Liver (tissue), 3 donors: Measurements from ENCODE around the gene CDC42EP3.

ENCODE experiments used
- CTCF ChIP-seq: fragments of 150-350 bp; IDR thresholded peaks from 2 replicates; pipeline ENCODE4 v1.5.1; 2017; ENCODE audit warnings: improper control_type of control experiment, low read depth, low read length; ENCODE audit not compliant: missing input control
- EGR1 ChIP-seq, 2 donors: IDR thresholded peaks; 2 replicates each; pipeline ENCODE4 v1.6.1; 2016 to 2018; ENCODE audit warnings: antibody characterized with exemption in 2 of 2, low read depth in 2 of 2
- FOXA1 ChIP-seq: IDR thresholded peaks from 2 replicates; pipeline ENCODE4 v1.6.1; 2016; ENCODE audit warnings: antibody characterized with exemption
- GABPA ChIP-seq, 2 donors: IDR thresholded peaks in 1 of 2; conservative IDR thresholded peaks in 1 of 2; 2 replicates each; pipeline ENCODE4 v1.6.1; 2016; ENCODE audit warnings: antibody characterized with exemption in 2 of 2, mild to moderate bottlenecking in 1 of 2, moderate library complexity in 1 of 2
- HNF4G ChIP-seq: IDR thresholded peaks from 2 replicates; pipeline ENCODE4 v1.6.1; 2016; ENCODE audit warnings: antibody characterized with exemption
- JUND ChIP-seq, 2 donors: IDR thresholded peaks; 2 replicates each; pipeline ENCODE4 v1.6.1; 2016; ENCODE audit warnings: antibody characterized with exemption in 2 of 2
- MAX ChIP-seq: IDR thresholded peaks from 2 replicates; pipeline ENCODE4 v1.6.1; 2016; ENCODE audit warnings: antibody characterized with exemption
- RAD21 ChIP-seq, 2 donors: IDR thresholded peaks; 2 replicates each; pipeline ENCODE4 v1.6.1; 2016; ENCODE audit warnings: antibody characterized with exemption in 2 of 2, mild to moderate bottlenecking in 2 of 2
- SP1 ChIP-seq: IDR thresholded peaks from 2 replicates; pipeline ENCODE4 v1.6.1; 2018; ENCODE audit warnings: antibody characterized with exemption, mild to moderate bottlenecking
- TAF1 ChIP-seq: conservative IDR thresholded peaks from 2 replicates; pipeline ENCODE4 v1.6.1; 2016; ENCODE audit warnings: antibody characterized with exemption, mild to moderate bottlenecking
- YY1 ChIP-seq: IDR thresholded peaks from 2 replicates; pipeline ENCODE4 v1.6.1; 2016; ENCODE audit warnings: antibody characterized with exemption, mild to moderate bottlenecking
- TF ChIP-seq, protein P1 (sequence below): IDR thresholded peaks from 2 replicates; pipeline ENCODE4 v1.6.1; 2016; ENCODE audit warnings: antibody characterized with exemption
- donor health status: healthy.
- donor health status: healthy.

DNA sequence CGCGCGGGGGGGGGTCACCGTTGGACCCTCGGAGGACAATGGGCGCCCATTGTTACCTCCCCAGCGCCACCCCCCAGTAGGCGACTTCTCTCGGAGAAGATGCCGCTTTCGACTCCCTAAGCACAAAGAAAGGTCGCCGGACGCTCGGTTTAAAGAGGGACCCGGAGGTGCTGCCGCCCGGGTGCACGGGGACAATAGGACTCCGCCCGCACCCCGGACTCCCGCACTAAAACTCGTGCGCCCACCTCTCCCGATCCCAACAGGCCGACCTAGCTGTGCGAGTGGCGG, 318 bp upstream of the CDC42EP3 start:
- TF ChIP-seq MAX (no peak), CTCF (no peak), RAD21 (IDR thresholded peaks at IDR 0.05) (no peak), SP1 (no peak), FOXA1 (no peak), JUND (IDR thresholded peaks at IDR 0.05) (no peak), TAF1 (no peak), HNF4G (no peak), YY1 (no peak), EGR1 (IDR thresholded peaks at IDR 0.05; ENCODE audit: low read depth in 2 of 2) (no peak), GABPA (IDR thresholded peaks at IDR 0.05 in 1 of 2, conservative IDR thresholded peaks at IDR 0.05 in 1 of 2) (no peak)
- TF ChIP-seq, protein P1, sequence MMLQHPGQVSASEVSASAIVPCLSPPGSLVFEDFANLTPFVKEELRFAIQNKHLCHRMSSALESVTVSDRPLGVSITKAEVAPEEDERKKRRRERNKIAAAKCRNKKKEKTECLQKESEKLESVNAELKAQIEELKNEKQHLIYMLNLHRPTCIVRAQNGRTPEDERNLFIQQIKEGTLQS, result no peak
